Measurements from ENCODE around the gene DNAJB11. TPM values are rescaled to one million over a fixed set of nuclear protein-coding genes. Genes with fewer than 3 reads are reported as not detected.
"Not testable (repeated sequence)": the region's sequence is repeated elsewhere in the genome, so short reads cannot be mapped to it uniquely, and the experiment has no call there.

DNAJB11 gene
- total RNA-seq, 1 experiment from 2014 or later = 63.5 TPM

DNA sequence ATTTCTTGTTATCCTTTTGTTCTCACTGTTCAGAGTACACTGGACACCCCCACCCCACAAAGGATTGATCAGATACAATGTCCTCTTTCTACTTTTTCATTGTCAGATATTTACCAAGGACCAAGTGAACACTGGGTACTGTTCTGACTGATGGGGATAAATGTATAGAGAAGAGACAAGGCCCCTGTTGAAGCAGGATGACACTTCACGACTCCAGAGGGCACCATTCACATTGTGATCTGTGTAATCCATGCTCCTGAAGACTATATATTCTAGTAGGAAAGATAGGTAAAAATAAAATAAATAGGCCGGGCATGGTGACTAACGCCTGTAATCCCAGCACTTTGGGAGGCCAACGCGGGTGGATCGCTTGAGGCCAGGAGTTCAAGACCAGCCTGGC, 19.1 kb upstream of the DNAJB11 start:
- DNase-seq (ENCODE audit: low spot score) = peak; percentile 28

DNA sequence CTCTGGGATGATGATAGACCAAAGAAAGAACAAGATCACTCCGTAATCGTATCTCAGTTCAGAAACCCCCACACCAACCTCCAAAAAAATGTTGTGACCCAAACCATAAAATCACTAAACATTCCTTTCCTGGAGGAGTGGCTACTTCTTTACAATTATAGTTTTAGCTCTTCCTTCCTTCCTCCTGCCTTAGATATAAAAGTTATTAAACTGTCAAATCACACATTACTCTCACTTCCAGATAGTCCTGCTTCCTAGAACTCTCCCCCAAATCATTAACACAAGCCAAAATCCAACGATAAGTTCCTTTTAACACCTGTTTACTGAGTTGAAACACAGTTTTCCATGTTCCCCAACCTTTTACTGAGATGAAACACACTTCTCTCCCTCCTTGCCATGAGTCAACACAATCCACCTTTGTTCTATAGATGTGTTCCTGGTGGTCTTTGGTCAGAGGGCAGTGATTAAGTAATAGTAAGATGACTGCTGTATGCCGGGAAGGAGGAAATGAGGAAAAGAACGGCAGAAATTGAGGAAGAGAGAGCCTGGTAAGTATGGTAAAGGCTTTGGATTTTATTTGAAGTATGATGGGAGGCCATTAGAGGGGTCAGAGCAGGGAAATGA, 18.0 kb upstream of the DNAJB11 start:
- DNase-seq (ENCODE audit: low spot score) = no peak

DNA sequence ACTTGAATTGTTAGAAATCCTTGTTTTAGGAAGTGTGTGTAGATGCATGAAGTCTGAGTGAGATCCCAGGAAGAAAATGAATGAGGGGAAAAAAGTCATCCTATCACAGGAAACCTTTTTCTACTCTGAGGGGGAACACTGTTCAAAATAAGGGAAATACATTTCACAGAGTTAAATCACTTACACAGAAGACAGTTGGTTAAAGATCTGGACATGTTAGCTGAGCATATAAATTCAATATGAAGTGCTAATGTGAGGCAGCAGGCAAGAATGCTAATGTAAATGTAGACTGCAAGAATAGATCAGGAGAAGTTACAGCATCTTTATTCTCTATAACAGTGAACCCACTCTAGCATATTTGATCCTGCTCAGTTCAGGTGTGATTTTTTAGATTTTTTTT, 5.9 kb upstream of the DNAJB11 start:
- DNase-seq (ENCODE audit: low spot score) = no peak

DNA sequence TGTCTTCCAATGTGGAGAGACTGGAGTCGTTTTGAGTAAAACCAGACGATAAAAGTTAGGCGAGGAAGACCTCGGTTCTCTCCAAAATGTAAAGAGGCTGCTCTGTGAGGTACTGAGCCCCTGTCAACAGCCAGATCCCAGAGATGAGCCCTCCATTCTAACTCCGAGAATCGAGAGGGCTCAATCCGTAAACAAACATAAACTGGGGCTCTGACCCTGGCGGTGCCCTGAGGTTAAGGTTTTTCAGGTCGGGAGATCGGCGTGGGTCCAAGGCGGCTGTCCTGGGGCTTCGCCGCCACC, 3.8 kb upstream of the DNAJB11 start:
- no peak for DNase-seq (ENCODE audit: low spot score)

DNA sequence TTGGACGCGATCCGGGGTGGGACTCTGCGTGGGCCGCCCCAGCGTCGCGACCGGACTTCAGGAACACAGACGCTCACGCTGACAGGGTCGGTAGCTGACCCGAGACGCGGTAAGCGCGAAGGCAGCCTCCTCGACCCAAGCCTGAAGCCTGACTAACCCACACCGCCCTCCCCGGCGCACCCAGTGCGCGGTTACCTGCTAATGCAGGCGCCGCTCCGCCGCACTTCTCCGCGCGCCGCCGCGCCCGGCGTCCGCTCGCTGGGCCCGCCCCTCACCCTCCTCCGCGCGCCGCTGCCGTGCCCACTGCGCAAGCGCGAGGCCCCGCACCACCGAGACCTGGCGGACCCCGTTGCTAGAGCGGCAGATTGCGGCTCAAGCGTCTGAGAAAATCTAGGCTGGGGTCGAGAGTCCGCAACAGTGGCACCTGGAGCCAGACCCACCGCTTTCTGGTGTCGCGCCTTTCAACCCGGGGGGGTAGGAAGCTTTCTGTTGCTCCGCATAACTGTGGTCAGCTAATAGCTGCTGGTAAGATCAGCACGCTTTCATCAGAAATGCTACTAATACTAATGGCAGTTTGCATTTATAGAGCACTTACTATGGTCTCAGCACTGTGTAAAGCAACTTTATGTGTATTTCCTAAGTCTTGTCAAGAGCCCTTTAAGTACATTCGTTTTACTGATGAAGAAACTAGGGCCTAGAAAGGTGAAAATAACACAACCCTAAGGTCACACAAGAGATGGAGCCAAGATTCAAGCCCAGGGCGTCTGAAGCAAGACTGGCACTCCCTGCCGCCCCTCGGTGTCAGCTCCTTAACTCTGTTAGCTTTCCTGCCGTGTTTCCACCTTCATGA, 3.2 kb upstream of the DNAJB11 start, which contains the start of gene TBCCD1:
TBCCD1 (minus strand) TSS at position 268 of the 850 bp plus-strand sequence. CDS start 3,010 bp downstream, outside the sequence.
- DNase-seq (ENCODE audit: low spot score) = peak; percentile 94

DNA sequence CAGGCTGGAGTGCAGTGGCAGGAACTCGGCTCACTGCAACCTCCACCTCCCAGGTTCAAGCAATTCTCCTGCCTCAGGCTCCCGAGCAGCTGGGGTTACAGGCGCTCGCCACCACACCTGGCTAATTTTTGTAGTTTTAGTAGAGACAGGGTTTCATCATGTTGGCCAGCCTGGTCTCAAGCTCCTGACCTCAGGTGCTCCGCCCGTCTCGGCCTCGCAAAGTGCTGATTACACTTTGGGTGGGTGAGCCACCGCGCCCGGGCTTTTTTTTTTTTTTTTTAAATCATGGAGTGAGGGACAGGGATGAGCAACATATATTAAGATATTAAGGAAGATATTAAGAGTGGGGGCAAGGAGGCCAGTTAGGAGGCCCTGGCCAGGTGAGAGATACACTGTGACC, 1.2 kb upstream of the DNAJB11 start:
- DNase-seq (ENCODE audit: low spot score) = peak; percentile 7

DNA sequence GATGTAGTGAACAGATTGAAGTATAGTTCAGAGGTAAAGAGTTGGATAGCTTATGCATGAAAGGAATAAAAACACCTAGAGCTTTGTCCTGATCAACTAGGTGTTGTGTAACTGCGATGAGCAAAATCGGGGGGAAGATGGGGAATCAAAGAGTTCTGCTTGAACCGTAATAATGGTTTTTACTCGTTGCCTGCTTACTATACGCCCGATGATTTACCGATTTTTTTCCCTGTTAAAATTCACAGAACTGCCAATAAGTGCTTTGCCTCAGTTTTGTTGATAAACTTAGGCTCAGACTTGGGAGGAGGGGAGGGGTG, 783 bp upstream of the DNAJB11 start:
- no peak for DNase-seq (ENCODE audit: low spot score)

DNA sequence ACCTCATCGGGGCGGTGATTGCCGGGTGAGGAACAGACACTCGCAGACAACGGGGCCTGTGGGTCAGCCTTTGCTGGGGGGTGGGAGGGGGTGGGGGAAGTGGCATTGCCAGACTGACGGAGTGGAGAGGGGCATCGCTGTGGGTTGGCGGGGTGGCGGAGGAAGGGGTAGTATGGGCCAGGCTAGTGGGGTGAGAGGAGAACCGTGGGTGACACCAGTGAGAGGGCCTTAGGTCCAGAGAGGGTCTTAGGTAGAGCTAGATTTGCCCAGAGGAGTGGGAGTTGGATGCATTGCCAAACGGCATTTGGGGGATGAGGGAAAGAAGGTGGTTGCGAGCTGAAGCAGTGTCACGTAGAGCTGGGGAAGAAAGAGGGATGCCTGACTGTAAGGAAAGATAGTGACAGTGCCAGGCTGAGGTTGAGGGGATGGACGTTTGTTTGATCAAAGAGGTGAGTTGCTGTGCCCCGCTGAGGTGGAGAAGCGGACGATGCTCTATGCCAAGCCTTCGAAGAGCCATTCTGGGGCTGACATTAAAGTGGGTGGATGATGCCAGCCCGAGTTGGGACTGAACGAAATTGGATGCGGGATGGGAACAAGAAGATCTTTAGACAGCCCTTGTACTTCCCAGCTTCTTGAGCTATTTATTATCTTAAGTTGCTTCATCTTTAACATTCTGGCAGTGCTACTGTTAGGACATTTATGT, 572 bp downstream of the DNAJB11 start:
- DNase-seq (ENCODE audit: low spot score) = no peak

DNA sequence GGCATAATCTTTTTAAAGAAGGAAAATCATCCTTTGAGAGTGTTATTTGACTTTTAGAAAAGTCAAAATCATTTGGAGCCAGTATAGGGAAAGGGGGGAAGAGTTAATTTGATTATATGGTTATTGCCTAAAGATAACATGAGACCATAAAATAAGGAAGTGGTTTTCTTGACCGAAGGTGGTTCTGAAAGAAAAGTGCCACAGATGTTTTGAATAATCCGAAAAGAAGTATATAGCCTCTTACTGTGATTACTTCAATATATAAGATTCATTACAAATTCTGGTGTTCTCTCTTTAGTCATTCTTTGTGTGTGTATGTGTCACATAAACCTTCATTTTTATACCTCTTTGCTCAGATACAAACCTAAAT, 1.1 kb downstream of the DNAJB11 start:
- DNase-seq (ENCODE audit: low spot score) = no peak

DNA sequence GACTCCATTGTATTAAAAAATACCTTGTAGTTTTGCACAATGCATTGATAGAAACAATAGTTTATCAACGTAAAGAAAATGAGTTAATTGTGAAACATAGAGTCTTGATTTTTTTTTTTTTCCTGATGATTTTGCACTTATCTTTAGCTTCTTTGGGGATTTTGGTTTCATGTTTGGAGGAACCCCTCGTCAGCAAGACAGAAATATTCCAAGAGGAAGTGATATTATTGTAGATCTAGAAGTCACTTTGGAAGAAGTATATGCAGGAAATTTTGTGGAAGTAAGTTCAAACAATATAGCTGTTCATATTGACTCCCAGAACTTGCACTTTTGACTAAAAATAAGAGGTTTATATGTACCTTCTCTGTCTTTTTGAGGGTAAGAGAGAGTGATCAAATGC, 7.0 kb downstream of the DNAJB11 start:
- DNase-seq (ENCODE audit: low spot score) = no peak

DNA sequence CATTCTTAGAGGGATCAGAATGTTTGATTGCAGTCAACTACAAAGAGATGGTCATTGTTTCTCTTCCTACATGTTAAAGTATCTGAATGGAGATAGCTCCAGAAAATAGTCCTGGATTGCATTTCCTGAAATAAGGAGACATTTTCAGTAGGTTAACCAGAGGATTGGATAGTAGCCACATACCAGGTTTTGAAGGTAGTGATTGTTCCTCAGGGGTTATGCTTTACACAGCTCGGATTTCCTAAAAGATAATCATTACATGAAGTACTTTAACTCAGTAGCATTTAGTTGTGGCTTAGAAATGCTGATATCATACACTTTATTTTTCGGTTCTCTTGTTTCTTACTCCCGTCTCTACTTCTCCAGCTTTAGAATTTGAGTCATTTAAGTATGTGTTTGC, 10.3 kb downstream of the DNAJB11 start:
- DNase-seq (ENCODE audit: low spot score) = no peak

DNA sequence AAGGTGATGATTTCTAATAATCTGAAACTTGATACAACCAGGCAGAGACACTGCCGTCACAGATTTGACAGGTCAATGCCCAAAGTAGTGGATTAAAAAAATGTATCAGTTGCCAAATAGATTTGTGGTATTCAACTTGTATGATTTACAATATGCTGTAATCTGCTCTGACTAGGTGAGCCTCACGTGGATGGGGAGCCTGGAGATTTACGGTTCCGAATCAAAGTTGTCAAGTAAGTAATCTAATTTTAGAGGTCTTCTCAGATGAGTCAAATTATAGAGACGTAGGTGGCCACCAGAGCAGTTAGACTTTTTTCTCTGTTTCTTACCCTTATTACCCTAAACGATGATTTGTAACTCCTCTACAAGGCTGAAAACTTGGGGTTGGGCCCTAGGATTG, 12.0 kb downstream of the DNAJB11 start:
- DNase-seq (ENCODE audit: low spot score) = no peak

DNA sequence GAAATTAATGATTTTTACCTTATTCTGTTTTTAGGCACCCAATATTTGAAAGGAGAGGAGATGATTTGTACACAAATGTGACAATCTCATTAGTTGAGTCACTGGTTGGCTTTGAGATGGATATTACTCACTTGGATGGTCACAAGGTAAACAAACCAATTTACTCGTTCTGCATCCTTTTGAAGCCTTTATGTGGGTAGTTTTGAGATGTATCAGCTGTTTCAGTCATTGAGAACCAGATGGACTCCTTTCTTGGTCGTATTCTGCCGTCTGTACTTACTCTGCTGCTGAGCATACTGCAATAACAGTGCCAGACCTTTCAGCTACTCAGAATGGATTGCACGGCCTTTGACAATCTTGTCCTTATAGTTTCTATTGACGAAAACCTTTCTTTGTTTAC, 13.3 kb downstream of the DNAJB11 start:
- DNase-seq (ENCODE audit: low spot score) = no peak

DNA sequence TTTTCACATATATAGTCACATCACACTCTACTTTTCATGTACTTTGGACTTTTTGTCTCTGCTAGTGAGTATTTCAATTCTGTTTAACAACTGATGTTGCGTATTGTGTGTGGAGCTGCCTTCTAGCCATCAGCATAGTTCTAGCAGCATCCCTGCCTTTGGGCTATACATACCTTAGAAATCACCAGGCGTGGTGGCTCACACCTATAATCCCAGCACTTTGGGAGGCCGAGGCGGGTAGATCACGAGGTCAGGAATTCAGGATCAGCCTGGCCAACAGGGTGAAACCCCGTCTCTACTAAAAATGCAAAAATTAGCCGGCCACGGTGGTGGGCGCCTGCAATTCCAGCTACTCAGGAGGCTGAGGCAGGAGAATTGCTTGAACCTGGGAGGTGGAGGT, 15.7 kb downstream of the DNAJB11 start:
- DNase-seq (ENCODE audit: low spot score) = not testable (repeated sequence)

DNA sequence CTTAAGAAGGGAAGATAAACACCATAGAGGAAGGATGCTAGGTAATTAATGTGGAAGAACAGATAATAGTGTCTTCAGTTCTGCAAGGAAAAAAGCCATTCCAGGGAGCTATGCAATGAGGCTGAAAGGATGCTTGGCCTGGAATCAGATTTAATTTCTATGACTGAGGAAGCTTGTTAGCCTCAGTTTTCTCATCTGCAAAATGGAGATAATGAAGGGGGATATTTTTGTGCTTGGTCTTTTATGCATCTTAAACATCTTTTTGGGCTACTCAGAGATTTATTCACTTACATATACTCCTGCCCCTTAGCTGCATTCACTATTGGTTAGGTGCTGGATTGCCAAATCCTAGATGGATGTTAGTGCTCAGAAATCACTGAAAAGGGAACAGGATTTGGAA, 16.7 kb downstream of the DNAJB11 start:
- DNase-seq (ENCODE audit: low spot score) = no peak

DNA sequence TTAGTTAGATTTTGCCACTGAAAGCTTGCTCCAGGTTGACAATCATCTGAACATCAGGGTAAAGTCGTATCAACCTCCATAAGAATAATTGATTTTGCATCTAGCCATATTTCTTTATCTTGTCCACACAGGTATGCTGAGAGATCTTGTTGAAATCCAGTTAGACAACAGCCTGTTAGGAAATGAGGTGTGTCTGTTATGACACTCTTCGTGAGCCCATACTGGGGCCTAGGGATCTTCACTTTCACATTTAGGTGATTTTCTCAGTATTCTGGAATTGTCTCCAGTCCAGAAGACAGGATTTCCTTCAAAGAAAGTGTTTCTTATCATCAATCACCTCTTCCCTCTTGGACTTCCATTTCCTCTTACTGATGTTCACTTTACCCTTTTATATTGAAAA, 18.1 kb downstream of the DNAJB11 start:
- DNase-seq (ENCODE audit: low spot score) = peak; percentile 17

DNA sequence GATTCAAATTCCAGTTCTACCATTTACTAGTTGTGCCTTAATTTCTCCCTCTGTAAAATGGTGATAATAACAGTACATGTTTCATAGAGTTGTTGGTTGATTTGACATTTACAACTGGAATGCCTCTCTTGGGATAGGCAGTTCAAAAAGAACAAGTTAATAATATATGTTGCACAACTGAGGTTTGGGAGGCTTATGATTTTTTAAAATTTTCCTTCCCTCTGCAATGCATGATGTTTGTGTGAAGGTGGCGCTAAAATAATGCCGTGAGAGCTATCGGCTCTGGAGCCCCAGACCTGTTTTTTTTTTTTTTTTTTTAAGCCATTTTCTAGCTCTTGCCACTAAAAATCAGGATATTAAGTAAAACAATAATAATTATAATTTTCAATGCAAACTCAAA, 18.6 kb downstream of the DNAJB11 start:
- peak; percentile 50 for DNase-seq (ENCODE audit: low spot score)

DNA sequence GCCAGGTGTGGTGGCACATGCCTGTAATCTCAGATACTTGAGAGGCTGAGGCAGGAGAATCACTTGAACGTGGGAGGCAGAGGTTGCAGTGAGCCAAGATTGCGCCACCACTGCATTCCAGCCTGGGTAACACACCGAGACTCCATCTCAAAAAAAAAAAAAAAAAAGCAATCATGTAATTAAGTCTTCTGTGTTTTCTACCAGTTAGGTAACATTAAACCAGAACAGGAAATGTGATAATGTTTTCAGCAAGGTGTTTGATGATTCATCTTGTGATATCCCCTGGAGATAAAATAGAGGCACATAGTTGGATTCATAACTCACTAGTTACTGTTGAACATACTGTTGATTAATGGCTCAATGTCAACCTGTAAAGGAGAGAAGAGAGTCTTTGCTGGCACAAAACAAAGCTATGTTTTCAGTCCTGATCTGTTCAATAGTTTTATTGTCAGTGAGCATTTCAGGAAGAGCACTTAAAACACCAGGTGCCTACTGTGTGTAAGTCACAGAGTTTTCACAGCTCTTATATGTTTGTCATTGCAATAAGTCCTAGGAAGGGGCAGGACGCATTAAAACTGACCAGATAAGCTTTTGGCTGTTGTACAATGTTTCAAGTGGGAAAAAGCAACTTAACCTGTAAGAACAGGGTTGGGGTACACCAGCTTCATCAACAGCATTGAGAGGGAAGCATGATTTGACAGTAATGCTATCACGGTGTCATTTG, 19.5 kb downstream of the DNAJB11 start:
- peak; percentile 58 for DNase-seq (ENCODE audit: low spot score)

DNA sequence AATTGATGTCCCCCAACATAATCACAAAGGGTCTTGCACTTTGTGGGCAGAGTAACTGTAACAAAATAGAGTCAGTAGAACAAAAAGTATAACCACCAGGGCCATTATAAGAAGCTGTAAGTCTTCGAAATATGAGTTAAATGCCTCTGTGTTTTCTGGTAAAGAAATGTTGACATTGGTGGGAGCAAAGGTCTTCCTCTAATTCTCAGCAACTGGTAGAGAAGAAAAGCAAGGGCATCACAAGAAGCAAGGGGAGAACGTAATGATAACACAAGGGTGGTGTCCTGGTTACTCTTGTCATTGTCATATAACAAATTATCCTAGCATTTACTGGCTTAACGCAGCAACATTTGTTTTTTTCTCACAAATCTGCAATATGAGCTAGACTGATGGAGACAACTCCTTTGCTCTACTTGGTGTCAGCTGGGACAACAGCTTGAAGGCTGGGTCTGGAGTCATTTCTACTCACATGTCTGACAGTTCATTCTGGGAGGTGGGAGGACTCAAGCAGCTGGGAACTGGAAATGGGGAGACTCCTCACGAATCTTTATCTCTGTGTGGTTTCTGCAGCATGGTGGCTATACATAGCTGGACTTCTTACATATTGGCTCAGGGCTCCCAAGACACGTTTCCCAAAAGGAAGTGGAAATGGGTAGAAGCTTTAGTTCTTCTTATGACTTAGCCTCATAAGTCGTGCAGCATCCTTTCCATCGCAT, 20.2 kb downstream of the DNAJB11 start:
- no peak for DNase-seq (ENCODE audit: low spot score)

DNA sequence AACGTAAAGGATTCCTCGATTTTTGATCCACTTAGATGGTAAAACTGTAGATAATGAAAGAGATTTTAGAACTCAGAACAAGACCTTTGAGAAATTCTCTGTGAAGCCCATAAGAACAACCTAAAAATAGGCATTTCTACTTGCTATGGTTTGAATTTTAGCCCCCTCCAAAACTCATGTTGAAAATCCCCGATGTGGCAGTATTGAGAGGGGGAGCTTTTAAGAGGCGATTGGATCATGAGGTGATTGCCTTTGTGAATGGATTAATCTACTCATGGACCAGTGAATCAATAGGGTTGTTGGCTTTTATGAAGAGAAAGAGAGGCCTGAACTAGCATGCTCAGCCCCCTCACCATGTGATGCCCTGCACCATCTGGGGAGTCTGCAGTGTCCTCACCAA, 22.2 kb downstream of the DNAJB11 start:
- no peak for DNase-seq (ENCODE audit: low spot score)

DNA sequence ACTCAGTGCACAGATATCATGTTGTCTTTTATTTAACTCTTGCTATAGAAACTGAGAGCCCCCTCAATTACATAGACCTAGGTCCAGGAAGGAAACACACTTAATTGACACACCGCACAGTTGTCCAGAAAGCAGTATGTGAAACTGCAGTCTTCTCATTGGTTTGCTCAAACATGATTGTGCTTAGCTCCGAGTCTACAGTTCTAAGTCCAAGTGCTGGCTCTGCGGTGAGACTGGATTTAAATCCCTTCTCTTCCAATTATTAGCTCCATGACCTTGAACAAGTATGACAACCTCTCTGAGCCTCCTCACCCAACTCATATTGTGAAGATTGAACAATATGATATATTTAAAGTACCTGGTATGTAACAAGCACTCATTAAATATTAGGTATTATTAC, 23.3 kb downstream of the DNAJB11 start:
- no peak for DNase-seq (ENCODE audit: low spot score)

Data from HT-29 (cell line).